Effector CD8-positive, alpha-beta T cell (primary cell): Measurements from ENCODE around the gene RAB20.

Experiments used
- DNase-seq: peaks from one replicate; lab custom pipeline; 2025; lab: John Stamatoyannopoulos, UW

Gene RAB20

GRCh38 chr13:110529522-110530311 is 31.8 kb downstream of the RAB20 start:
- DNase-seq, result no peak

GRCh38 chr13:110528911-110529310 is 32.6 kb downstream of the RAB20 start:
- no peak for DNase-seq

DNA sequence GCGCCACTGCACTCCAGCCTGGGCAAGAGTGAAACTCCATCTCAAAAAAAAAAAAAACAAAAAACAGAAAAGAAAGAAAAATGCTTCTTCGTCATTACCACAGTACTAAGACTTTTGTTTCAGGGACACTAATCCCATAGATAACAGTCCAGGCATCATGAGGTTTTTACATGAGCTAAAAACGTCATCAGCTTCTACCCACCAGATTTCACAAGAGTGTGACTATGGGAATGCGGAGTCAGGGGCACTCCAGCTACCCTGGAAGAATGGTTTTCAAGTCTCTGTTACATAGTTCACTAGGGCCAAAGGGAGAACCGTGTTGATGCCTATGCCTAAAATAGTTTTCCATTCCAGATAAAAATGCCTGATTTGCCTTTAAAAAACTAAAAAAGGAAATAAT is 33.2 kb downstream of the RAB20 start:
- DNase-seq, result no peak

DNA sequence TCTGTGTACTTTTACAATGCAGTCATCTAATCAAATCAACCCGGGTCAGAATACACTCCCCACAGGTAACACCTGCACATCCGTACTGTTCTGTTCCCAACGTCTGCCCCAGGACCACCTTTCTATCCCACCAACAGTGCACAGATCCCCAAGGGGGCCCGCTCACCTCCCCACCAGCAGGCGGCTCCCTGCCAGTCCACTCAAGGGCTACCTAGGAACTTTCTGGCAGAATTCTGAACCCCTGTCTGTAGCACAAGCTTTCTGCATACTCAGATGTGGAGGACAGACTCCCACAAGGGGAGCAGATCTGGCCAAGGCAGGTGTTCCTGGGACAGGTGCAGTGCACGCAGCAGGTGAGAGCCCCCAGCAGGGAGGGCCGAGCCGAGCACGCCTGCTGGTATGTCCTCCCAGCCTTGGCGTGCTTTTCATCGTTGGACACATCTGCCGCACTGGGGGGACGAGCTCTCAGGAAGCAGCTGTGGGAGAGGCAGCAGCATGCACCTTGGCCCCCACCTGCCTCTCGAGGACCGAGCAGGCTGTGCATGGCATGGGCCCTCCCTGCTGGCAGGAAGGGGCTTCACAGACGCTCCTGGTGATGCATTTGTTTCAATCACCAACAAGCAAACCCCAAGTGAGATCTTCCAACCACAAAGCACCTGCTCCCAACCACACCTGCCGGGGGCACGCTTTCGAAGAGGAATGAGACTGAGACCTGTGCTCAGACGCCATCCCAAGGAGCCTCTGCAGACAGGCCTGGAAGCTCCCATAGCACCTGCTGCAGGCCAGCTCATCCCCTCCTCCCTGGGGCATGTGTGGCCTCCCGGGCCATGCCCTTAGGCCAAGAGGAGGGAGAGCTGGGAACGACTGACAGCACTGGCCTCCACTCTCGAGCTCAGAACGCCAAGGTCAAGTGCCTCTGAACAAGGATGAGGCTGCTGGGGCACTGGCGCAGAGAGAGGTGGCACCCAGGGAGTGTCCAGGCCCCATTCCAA is 35.9 kb downstream of the RAB20 start:
- no peak for DNase-seq

DNA sequence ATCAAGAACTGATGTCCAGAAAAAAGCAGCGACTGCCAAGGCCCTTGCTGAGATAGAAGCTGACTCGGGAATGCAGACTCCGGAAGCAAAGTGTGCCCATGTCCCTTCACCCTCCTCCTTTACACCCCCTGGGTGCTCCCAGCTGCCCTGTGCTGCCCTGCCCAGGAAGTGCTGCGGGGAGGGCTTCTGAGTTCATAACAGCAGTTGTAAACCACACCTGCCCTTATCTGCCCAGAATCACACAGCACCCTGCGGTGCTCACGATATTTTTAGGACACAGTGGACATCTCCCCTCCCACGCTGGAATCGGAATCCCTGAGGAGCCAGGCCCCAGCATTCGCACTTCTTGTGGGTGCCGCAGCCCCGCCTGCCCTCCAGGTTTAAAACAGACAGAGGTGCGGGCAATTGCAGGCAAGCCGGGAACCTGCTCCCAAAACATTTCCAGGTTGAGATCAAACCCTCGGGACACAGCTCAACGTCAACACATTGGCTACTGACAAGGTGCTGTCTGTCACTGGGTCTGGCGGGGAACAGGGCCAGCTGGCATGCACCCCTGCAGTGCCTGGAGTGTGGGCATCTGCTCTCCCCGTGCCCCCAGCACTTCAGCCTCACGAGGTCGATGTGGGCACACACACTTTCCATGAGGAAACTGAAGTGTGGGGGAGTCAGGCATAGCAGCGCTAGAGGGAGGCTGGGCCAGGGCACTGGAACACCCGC is 36.8 kb downstream of the RAB20 start:
- no peak for DNase-seq

GRCh38 chr13:110523838-110524540 is 37.5 kb downstream of the RAB20 start:
- no peak for DNase-seq

GRCh38 chr13:110523180-110523579 is 38.3 kb downstream of the RAB20 start:
- no peak for DNase-seq

DNA sequence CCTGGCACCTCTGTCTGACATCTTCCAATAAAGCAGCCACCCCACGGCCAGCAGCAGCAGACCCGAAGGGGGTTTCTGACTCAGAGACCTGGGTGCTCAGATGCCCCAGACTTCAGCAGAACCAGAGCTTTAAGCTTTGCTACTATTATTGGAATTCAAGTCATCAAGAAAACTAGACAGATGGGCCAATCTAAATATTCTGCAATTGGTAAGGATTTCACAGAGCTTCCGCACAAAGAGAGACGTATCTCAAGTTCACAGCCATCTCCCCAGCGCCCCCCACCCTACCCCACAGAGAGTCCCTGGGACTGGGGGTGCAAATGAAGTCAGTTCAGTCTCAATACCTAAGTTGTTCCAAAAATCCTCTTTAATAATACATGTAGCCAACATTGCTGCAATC is 38.8 kb downstream of the RAB20 start:
- no peak for DNase-seq

DNA sequence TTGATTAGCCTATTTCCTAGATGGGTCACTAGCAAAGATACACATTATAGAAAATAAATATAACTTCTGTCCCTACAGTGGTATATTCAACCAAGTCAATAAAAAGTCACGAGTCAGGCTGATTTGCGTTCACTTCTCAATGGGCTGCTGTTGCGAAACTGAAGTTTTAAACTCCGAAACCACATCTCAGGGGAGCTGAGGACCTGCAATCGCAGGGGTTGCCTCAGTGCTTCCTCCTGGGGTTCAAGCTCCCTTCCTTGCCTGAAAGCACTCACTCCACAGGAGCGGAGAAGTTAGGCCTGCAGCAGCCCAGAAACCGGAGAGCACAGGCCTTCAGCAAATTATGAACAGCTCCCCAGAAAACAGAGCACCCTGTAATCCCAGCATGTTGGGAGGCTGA is 39.6 kb downstream of the RAB20 start:
- DNase-seq, result no peak

GRCh38 chr13:110521296-110521680 is 40.2 kb downstream of the RAB20 start:
- no peak for DNase-seq

DNA sequence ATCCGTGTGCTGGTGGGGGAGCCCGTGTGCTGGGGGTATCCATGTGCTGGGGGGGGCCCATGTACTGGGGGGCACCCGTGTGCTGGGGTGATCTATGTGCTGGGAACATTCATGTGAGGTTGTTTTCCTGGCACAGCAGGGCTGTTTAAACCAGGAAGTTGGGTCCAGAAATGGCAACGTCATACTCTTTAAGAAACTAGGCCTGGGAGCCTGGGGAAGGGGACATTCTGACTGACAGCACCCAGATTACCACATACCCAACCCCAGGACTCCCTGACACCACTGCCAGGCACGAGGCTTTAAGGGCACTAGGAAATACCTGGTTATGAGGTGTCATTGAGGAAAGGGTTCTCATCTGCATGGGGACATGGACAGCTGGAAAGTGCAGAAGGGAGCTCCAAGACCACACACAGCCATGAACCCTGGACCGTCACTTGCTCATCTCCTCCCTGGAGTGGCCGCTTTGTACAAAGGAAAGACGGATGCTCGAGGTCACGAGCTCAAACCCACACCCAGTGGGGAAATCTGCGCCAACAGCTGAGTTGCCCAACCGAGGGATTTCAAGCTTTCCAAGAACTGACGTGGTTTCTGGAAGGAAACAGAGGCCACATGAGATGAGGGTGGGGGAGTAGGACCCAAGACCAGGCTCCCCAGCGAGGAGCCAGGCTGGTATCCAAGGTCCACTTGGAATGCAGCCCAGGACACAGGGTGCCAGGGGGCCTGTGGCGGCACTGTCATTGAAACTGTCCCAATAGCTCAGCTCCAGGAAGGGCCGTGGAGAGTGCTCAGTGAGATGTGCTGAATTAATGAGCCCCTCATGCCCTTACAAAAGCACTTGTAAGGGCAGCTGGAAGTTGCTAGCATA is 40.9 kb downstream of the RAB20 start:
- no peak for DNase-seq

DNA sequence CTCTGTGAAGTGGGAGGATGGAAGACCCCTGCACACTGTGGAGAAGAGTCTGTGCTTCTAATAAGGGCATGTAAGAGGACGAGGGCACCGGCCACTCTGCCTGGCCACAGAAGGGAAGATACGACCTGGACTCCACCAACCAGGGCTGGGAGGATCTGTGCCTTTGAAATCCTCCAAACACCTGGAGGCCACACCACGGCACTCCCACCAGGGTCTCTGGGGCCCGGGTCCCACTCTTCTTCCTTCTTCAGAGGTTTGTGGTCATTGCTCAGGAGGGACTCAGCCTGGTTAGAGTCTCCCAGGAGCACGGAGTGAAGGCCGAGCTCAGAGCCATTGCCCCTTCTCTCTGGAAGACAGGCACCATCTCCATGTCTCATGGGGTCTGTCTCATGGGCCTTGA is 42.0 kb downstream of the RAB20 start:
- DNase-seq, result no peak

DNA sequence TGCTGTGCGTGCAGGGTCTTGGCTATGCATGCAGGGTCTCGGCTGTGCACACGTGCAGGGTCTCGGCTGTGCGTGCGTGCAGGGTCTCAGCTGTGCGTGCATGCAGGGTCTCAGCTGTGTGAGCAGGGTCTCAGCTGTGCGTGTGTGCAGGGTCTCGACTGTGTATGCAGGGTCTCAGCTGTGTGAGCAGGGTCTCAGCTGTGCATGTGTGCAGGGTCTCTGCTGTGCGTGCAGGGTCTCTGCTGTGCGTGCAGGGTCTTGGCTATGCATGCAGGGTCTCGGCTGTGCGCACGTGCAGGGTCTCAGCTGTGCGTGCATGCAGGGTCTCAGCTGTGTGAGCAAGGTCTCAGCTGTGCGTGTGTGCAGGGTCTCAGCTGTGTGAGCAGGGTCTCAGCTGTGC is 42.5 kb downstream of the RAB20 start:
- no peak for DNase-seq

DNA sequence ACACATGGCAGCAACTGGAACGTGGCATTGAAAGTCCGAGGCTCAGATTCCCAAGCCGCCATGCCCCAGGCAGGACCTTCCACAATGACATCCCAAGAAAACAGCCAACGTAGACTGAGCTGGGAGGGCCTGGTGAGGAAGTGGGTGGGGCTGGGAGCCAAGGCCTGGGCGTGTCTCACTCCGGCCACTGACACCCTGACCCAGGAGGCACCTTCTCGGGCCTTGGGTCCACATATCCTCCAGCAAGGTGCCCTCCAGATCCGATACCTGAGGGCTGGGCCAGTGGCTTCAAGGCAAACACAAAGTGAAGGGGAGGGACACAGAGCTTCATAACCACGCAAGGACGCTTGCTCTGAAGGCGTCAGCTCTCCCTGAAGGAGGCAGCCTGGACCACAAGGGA is 43.0 kb downstream of the RAB20 start:
- DNase-seq, result no peak

GRCh38 chr13:110518226-110518525 is 43.3 kb downstream of the RAB20 start:
- DNase-seq, result no peak

GRCh38 chr13:110517505-110518225 is 43.9 kb downstream of the RAB20 start:
- DNase-seq, result no peak

DNA sequence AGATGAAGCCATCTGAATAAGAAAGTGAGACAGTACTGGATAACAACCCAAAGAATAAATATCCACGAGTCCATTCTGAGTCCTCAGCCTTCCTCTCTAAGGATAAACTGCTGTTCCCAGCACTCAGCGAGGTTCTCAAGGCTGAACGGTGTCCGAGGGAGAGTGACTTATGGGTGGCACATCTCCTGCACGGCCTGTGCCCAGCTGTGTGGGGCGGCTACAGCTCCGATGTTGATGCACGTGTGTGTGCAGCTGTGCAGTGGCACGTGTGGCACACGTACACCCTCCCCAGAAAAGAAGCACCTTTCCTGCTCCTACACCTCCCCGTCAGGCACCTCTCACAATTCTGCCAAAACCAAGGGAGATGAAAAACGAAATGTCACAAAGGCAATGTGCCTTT is 45.0 kb downstream of the RAB20 start:
- no peak for DNase-seq

GRCh38 chr13:110512198-110512740 is 49.3 kb downstream of the RAB20 start:
- no peak for DNase-seq

GRCh38 chr13:110511509-110512181 is 49.9 kb downstream of the RAB20 start:
- DNase-seq, result no peak
